GM21423 (cell line): ENCODE results near the gene DRG1.
"Not testable (repeated sequence)": the region's sequence is repeated elsewhere in the genome, so short reads cannot be mapped to it uniquely, and the experiment has no call there.

Experiments
- ATAC-seq: cut with Tn5 transposase; IDR thresholded peaks from one replicate; pipeline ENCODE4 v1.9.1; 2021; ENCODE audit warnings: mild to moderate bottlenecking, moderate library complexity; ENCODE audit not compliant: unreplicated experiment

Gene DRG1

GRCh38 chr22:31441652-31442051 lies 42.2 kb downstream of the DRG1 start:
- ATAC-seq, result no peak

- ATAC-seq, result no peak
These were observed 43.5 kb downstream of the DRG1 start for GRCh38 chr22:31442768-31443489.

GRCh38 chr22:31443516-31443915 lies 44.1 kb downstream of the DRG1 start:
- ATAC-seq, result no peak

GRCh38 chr22:31445642-31446041 lies 46.2 kb downstream of the DRG1 start:
- ATAC-seq, result no peak

- no peak for ATAC-seq
These were observed 46.8 kb downstream of the DRG1 start for GRCh38 chr22:31446208-31446607.

GRCh38 chr22:31446767-31447166 lies 47.4 kb downstream of the DRG1 start:
- no peak for ATAC-seq

- no peak for ATAC-seq
These were observed 47.9 kb downstream of the DRG1 start for GRCh38 chr22:31447337-31447736.

- ATAC-seq, result no peak
These were observed 49.0 kb downstream of the DRG1 start for GRCh38 chr22:31448382-31448781.

- no peak for ATAC-seq
These were observed 50.1 kb downstream of the DRG1 start for GRCh38 chr22:31449506-31449905.

- no peak for ATAC-seq
These were observed 52.5 kb downstream of the DRG1 start for GRCh38 chr22:31451709-31452571.

- ATAC-seq, result no peak
These were observed 62.3 kb downstream of the DRG1 start for GRCh38 chr22:31461699-31462098.

- ATAC-seq, result no peak
These were observed 65.9 kb downstream of the DRG1 start for GRCh38 chr22:31465307-31465706.

GRCh38 chr22:31474743-31475142 lies 75.3 kb downstream of the DRG1 start:
- no peak for ATAC-seq

- no peak for ATAC-seq
These were observed 76.4 kb downstream of the DRG1 start for GRCh38 chr22:31475800-31476199.

GRCh38 chr22:31477329-31477728 lies 77.9 kb downstream of the DRG1 start:
- no peak for ATAC-seq

- no peak for ATAC-seq
These were observed 81.7 kb downstream of the DRG1 start for GRCh38 chr22:31481129-31481528.

GRCh38 chr22:31482470-31482869 lies 83.1 kb downstream of the DRG1 start:
- not testable (repeated sequence) for ATAC-seq
